T-helper 9 cell (primary cell): ENCODE measurements around the gene IL31RA.
"Not testable (repeated sequence)": the region's sequence is repeated elsewhere in the genome, so short reads cannot be mapped to it uniquely, and the experiment has no call there.

Source experiments
- DNase-seq: peaks from one replicate; pipeline ENCODE4 v3.0.0-alpha.2; 2020
- total RNA-seq, 2 donors: gene quantifications; one replicate each; lab custom pipeline; 2026; lab: John Stamatoyannopoulos, UW

IL31RA gene
- 0 reads per million in 2 donors for total RNA-seq

DNA sequence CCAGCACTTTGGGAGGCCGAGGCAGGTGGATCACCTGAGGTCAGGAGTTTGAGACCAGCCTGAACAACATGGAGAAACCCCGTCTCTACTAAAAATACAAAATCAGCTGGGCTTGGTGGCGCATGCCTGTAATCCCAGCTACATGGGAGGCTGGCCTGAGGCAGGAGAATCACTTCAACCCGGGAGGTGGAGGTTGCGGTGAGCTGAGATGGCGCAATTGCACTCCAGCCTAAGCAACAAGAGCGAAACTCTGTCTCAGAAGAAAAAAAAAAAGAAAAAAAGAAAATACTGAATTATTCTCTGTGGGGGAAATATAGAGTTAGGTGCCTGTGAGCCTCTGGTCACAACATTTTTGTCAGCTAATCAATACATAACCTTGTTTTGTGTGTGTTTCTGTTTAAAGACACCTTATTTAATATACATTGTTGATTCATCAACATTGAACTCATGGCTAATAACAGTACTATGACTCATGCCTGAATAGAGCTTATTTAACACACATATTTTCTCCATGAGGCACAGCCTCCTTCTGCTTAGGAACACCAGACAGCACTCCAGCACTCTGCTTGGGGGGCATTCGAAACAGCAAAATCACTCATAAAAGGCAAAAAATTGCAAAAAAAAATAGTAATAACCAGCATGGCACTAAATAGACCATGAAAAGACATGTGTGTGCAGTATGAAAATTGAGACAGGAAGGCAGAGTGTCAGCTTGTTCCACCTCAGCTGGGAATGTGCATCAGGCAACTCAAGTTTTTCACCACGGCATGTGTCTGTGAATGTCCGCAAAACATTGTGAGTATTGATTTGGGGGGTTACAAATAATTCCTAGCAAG lies at the start of gene IL31RA:
TSS of gene IL31RA (plus strand) at position 519 of the 836 bp plus-strand sequence. CDS start at position 733, 214 bp downstream.
- DNase-seq = no peak

DNA sequence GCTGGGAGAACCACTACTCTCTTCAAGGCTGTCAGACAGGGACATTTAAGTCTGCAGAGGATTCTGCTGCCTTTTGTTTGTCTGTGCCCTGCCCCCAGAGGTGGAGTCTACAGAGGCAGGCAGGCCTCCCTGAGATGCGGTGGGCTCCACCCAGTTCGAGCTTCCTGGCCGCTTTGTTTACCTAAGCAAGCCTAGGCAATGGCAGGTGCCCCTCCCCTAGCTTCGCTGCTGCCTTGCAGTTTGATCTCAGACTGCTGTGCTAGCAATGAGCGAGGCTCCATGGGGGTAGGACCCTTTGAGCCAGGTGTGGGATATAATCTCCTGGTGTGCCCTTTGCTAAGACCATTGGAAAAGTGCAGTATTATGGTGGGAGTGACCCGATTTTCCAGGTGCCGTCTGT lies 42.3 kb upstream of the IL31RA start:
- not testable (repeated sequence) for DNase-seq

DNA sequence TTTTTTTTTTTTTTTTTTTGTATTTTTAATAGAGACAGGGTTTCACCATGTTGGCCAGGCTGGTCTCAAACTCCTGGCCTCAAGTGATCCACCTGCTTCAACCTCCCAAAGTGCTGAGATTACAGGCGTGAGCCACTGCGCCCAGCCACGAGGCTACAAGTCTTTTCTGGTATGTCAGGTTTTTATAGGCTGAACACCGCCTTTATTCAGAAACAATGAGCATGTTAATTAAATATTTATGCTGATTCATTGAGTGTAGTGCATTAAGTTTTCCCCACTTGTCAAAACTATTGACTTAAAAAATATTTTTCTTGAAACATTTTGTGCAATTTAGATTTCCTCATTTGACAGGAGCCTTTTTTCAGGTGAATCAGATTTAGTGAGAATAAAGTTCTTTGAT lies 35.2 kb upstream of the IL31RA start:
- DNase-seq = not testable (repeated sequence)

DNA sequence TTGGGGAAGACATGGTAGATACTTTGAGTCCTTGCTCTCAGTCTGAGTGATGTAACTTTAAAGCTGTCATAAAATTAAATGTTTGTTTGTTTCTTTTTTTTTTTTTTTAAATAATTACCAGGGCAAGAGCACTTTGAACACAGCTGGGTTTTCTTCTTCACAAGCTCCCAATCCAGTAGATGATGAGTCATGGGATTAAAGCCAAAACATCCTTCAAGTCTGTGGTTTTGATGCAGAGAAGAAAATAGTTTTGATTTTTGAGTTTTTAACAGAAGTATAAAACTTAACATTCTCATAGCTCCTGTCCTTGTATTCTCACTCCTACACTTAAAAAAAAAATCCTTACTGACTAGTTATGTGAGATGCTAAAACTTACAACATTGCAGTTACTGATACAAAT lies 34.8 kb upstream of the IL31RA start:
- DNase-seq = no peak

DNA sequence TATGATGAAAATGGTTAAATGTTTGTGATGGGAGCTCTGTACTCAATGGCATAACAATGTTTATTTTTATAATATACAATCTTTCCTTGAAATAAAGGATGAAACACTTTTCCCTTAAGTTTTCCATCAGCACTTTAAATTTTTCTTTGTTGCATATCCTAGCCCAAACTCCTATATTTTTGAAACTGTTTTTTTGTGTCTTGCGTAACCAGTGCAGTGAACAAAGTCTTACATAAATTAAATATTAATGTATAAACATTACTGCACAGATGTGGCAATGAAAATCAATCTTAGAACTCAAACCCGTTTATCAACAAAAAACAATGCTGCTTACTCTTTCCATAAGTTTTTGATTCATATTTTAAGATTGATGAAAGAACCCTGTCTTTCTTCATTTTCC lies 34.1 kb upstream of the IL31RA start:
- no peak for DNase-seq

DNA sequence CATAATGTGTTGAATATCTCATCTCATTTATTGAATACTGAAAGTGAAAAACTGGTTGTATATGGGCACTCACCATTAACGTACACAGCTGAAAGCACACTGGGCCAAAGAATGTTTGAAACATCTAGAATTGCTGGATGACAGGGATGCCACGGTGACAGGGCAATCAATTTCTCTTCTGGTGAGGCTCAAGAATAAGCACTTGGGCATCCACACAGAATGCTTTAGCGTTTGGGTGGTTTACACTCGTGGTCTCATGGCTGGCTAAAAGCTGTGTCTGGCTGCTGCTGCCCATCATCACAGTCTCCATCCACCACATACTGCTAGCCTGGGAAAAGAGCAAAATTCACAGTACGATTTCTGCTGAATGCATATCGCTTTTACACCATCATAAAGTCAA lies 30.7 kb upstream of the IL31RA start:
- DNase-seq = no peak

DNA sequence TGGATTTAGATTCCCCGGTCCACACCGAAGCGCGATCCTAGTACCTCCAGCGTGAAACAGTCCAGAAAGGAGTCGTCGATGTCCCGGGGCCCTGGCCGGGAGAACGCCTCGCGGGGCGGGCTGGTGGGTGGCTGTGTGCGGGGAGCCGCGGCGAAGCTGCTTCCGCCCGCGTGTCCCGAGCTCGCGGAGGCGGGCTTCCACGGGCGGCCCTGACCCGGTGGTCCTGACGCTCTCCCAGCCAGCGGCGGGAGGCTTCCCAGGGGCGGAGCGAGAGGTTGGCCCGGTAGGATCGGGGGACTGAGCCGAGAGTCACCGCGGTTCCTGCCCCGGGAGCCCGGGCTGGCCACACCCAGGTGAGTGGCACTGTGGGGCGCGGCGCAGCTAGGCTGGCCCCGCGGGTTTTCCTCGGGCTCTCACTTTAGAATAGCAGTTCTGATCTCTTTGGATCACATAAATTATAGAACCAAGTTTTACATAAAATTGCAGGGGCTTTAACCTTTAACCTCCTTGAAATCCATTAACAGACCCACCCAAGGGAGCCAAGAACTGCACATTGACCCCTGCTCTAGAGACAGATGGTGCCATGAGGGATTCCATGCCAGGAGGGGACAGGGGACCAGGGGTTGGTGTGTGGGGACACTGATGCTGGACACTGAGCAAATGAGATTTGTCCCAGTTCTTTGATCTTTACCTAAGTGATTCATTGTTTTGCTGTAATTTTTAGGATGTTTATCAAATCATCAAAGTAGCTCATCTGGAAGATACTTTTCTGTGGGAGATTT lies 29.2 kb upstream of the IL31RA start:
- no peak for DNase-seq

DNA sequence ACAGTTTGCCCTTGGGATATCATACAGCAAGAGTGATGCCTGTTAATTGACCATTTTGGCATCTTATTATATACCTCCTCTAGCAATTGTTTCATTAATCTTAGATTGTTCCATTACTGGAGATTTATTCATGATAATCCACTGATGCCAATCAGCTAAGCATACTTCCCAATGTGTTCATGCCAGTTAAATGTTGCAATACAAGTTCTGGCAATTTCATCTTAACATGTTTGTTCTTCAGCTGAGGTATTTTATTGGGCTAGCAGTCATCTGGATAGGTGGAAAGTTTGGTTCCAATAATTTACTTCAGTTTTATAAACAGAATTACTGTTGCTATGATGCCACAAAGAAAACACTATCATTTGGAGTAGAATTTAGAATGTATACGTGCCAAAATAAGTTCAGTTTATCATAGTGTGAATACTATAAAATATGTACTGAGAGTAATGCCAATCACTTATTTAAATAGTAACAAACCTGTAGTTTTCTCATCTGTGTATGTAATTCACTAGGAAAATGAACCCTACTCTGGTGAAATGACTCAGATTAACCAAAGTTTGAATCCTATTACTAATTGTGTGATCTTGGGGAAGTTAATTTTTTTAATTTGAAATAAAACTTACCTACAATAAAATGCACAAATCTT lies 27.9 kb upstream of the IL31RA start:
- DNase-seq = no peak

DNA sequence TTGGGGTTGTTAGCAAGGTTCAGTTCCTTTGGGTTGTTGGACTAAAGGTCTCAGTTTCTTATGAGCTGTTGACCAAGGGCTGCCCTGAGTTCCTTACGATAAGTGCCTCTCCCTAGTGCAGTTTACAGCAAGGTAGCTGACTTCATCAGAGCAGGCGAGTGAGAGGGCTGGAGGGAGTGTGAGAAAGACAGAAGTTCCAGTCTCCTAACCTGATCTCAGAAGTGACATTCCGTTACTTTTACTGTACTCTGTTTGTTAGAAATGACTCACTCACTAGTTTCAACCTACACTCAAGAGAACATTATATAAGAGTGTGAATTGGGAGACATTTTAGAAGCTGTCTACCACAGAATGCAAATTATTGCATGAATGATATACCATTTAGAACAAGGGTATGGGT lies 21.2 kb upstream of the IL31RA start:
- DNase-seq = no peak

DNA sequence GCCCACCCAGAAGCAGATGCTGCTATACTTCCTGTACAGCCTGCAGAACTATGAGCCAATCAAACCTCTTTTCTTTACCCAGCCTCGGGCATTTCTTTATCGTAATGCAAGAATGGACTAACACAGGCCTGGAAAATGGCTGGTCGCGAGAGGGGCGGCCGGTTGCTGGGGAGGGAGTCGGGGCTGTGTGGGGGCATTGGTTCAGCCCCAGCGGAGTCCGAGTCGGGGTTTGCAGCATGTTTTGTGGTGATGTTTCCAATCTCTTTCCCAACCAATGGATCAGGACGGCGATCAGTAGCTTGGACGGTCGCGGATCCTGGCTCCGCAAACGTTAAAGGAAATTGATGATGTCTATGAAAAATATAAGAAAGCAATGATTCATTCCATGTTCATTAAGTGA lies 18.7 kb upstream of the IL31RA start:
- no peak for DNase-seq

DNA sequence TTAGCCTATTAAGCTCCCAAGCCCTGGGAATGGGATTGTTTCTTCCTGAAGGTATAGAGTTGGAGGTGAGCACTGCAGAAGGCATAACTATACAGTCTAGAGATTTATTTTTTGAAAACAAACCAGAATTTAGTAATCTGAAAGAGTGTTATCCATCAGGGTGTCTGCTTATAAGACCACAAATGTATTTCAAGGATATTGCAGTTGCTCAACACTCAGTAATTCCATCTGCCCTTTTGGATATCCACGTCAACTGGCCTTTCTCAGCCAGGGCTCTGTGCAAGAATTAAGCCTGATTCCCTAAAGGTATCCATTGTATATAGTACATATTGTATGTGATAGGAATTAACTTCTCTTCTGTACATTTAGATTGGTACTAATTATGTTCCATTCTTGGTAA lies 15.0 kb upstream of the IL31RA start:
- no peak for DNase-seq

DNA sequence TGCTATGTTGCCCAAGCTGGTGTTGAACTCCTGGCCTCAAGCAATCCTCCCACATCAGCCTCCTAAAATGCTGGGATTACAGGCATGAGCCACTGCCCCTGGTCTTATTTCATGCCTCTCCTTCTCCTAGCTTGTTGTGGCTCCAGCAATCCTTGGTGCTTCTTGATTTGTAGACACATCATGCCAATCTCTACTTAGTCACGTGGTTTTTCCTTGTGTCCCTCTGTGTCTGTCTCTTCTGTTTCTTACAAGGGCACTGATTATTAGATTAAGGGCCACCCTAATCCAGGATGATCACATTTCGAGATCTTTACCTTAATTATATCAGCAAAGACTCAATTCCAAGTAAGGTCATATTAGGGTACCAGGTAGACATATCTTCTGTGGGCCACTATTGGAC lies 9.2 kb upstream of the IL31RA start:
- no peak for DNase-seq

DNA sequence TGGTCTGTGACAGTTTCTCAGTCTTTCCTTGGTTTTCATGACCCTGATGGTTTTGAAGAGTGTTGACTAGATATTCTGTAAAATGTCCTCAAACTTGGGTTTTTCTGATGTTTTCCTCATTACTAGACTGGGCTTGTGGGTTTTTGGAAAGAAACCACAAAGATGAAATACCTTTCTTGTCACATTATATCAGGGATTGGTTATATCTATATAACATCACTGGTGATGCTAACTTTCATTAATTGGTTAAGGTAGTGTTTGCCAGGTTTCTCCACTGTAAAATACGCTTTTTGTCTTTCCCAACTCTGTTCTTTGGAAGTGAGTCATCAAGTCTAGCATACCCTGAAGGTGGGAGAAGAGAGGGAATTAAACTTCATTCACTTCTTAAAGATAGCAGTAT lies 3.3 kb upstream of the IL31RA start:
- no peak for DNase-seq

DNA sequence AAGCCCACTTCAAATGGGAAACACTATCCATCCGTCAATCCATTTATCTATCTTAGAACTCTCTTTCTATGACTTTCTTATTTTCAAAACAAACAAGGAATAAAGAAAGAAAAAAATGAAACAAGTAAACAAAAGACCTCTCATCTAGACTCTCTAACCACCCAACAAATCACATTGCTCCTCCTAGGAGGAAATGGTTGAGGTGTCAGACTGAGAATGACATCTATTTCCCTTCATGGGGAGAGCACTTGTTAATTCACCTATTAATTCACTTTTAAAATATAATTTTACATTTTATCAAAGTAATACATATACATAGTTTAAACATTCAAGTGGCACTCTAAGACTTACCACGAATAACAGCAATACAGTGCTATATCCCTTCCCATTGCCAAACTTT lies 2.4 kb upstream of the IL31RA start:
- no peak for DNase-seq

DNA sequence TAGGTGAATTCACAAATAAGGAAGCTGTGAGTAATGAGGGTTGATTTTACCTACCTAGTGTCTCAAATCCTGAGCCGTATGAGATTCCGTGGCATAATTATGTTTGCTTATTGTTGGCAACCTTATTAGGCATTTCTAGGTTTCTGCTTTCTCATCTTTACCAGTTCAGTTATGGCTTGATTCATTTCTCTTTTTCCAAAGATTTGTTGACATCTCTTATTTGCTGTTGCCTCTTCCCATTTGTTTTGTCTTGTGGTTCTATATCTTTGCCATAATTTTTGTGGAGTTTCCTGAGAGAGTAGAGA lies 470 bp downstream of the IL31RA start:
- no peak for DNase-seq

DNA sequence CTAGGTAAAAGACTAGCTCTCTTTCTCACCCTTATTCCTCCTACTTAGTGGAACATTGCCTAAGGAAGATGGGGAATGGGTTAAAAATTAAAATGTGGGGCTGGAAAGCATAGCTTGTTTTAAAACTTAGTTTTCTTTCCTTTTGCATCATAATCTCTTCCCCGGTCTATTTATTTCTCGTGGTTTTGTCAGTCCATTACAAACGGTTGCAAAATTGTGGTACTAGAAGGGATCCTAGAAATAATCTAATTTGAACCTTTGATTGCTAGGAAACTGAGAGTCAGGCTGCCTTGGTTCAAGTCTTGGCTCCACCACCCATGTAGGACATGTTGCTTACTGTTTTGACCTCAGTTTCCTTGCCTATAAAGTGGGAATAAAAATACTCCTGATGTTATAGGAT lies 1.3 kb downstream of the IL31RA start:
- DNase-seq = no peak

DNA sequence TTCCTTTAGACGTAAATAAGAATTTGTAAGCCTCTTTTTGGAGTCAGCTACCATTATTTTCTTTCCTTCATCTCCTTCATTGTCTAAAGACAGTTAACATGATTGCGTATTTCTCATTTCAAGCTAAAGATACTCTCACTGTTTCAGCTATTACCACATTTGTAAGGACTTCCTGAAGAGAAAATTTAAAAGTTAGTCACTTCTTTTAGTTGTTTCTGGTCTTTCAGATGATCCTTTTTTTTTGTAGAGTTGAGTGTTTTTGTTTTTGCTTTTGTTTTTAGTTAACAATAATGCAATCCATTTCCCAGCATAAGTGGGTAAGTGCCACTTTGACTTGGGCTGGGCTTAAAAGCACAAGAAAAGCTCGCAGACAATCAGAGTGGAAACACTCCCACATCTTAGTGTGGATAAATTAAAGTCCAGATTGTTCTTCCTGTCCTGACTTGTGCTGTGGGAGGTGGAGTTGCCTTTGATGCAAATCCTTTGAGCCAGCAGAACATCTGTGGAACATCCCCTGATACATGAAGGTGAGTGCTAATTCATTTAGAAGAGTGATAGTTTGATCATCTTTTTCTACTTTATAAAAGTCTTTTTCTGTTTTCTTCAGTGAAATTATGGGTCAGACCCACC lies 2.0 kb downstream of the IL31RA start:
- no peak for DNase-seq

DNA sequence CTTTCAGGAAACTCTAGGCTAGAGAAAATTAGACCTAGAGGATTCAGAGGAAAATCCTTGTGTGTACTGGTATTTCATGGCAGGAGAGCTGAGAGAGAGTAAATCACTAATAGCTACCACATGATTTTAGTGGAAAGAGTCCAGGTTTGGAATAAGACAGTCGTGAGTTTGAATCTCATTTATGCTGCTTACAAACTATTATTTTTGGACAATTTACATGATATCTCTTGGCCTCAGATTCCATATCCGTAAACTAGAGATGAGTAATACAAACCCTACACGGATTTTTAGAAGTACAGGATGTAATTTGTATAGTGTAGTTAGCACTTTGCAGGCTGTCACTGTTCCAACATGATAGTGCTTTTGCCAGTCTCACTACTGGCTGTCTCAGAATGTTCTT lies 2.7 kb downstream of the IL31RA start:
- DNase-seq = no peak

DNA sequence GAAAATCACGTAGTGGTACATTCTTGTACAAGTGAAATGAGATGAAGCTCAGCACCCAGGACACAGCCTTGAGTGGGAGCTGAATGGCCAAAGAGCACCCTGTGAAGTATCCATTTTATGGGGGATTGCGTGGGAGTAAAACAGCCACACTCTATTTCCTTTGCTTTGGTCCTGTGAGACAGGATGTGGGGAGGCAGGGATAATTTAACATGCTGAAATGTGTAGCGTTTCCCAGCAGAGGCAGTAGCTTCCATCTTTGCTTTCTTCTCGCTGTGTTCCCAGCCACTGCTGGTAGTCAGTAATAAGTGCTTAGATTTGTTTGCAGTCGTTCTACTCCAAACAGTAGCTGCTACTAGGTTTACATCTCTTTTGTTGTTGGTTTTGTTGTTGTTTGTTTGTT lies 4.4 kb downstream of the IL31RA start:
- DNase-seq = no peak

DNA sequence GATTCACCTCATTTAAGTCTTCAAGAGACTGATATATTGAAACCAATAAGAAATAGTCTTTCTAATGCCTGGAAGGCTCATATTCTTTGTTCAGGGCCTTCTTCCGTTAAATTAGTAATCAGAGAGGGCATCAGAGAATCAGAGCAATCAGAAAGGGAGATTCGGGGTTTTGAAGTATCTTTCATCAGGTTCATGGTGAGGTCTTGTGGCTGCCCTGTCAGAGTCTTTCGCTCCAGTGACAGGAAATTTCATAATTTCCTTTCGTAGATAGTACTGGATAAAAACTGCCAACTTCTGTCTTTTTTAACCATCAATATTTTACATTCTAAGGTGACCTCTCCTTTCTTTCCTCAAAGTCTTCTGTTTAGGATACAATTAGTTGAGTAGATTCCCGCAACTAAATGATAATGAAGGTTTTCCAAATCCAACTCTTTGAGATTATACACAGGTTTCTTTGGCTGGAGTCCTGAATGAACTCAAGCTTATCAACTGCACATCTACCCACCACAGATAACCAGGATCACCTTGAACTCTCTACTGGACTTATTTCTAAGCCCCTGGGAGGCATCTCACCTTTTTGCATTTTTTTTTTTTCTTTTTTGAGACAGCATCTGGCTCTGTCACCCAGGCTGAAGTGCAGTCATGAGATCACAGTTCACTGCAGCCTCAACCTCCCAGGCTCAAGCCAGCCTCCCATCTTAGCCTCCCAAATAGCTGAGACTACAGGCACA lies 5.5 kb downstream of the IL31RA start:
- DNase-seq = no peak

DNA sequence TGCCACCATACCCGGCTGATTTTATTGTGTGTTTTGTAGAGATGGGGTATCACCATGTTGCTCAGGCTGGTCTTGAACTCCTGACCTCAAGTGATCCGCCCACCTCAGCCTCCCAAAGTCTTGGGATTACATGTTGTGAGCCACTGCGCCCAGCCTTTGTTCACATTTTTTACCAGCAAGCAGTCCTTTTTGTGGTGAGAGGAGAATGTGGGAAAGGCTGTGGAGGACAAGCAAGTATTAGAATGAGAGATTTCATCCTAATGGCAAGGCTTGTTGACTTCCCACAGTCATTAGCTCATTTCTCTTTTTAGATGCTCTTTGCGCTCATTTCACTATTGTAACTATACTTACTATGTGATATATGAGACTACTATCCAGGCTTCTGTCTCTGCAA lies 6.1 kb downstream of the IL31RA start:
- no peak for DNase-seq

DNA sequence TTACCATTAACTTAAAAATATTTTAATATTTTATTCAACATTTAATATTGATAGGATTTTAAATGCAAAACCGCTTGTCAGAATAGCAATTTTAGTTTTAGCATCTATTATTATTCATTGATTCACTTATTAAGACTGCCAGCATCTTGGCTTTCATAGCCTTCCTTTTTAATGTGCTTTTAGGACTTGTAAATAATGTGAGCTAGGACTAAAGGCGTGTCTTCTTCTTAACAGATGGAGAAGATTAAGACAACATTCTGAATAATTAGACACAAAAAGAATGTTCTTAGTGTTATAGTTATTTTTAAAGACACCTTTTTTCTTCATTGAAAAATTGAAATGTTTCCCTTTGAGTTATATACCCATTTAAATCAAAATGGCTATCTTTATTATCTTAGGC lies 6.9 kb downstream of the IL31RA start:
- no peak for DNase-seq

DNA sequence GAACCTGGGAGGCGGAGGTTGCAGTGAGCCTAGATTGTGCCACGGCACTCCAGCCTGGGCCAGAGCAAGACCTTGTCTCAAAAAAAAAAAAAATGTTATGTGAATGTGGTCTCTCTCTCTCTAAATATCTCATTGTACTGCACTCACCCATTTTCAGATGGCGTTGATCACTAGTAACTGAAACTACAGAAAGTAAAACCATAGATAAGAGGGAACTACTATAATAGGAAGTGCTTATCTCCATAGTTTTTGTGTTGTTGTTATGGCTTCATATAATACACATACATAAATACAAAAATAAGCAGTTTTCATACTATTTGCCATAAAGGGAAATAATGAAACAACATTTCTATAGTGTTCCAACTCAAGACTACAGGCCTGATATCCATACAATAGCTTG lies 9.1 kb downstream of the IL31RA start:
- DNase-seq = no peak
